NCI-H1930 (cell line): ENCODE measurements around the gene ACSF3.
"Not testable (repeated sequence)": the region's sequence is repeated elsewhere in the genome, so short reads cannot be mapped to it uniquely, and the experiment has no call there.

Experiments used
- DNase-seq, 2 experiments: peaks; one replicate each; lab custom pipeline; 2025; lab: John Stamatoyannopoulos, UW

The ACSF3 gene

DNA sequence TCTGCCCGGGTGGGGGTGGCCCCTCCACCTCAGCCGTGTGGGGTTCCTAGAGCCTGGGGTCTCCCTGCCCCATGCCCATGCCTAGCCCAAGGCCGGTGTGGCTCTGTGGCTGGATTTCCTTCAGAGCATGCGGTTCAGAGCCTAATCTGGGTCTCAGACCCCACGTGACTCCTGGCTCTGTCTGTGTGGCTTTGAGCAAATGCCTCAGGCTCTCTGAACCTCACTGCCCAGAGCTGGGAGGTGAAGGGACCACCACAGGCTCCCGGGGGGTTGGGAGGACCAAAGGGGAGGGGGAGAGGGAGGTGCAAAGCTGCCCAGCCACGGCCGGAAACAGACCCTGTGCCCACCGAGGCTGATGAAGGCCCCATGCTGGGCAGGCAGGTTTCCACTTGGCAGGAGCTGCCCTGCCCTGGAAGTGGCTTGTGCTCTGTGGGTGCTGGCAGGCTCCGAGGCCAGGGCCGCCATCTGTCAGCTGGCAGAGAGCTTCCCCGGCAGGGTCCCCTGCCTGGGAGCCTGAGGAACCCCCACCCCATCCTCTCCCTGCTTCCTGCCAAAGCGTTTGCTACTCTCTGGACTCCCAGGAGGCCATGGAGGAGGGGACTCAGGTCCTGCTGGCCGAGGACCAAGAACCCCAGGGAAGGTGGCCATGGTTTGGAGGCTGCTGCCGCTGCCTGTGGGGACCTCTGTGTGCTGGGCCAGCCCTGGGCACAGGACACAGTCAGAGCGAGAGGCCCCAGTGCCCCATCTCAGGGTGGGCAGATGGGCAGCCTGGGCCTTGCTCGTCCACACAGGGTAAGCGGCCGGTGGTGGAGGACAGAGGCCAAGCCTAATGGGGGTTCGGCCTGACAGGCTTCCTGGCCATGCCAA, 81.9 kb downstream of the ACSF3 start:
- no peak for DNase-seq

DNA sequence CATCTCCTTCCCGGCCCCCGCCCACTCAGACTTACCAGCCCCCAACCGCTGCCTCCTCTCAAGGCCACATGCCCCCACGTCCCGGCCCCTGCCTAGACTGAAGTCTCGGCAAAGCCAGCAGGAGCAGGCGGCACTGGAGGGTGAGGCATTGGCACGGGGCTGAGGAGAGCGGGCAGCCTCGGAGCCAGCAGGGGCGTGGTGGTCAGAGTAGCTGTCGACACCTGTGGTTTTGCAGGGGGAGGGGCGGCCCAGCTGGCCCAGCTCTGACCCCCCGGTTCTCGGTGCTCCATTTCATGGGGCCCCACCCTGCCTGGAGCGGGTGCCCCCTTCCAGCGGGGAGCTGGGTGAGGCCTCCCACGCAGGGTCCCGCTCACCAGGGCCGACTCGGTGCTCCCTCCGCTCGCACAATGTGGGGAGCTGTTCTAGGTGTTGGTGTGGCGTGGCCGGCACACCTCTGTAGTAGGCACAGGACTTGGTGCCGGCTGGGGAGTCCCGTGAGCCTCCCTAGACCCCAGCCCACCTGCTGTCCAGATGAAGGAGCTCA, 82.6 kb downstream of the ACSF3 start:
- no peak for DNase-seq

DNA sequence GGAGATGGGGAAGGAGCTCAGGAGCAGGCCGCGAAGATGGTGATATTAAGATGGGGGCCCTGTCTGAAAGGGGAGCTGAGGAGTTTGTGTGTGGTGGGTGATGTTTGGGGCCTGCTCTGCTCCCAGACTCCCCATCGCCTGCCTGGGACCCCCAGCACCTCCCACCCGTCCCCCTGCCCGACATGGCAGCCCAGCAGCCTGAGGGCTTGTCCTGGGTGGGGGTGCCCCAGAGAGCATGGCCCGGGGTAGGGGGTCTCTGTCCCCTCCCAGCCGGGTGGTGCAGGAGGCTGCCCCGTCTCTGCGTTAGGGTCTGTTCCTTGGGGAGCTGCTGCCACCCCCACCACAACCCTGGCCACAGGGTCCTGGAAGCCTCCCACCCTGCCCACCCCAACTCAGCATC, 83.1 kb downstream of the ACSF3 start:
- DNase-seq, result no peak

DNA sequence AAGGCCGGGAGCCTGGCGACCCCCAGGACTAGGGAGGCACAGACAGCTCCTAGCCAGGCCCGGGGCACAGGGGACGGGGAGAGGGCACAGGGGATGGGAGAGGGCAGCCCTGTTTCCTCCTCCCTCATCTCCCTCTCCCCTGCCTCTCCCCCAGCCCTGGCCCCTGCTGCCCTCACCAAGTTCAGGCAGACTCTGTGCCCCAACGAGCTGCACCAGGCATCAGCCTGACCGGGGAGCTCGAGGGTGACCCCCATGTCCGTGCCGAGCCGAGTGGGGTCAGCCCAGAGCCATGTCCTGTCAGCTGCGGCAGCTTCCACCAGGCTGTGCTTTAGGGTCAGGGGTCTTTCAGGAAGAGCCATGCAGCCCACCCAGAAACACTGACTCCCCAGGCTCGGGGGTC, 83.8 kb downstream of the ACSF3 start:
- no peak for DNase-seq

DNA sequence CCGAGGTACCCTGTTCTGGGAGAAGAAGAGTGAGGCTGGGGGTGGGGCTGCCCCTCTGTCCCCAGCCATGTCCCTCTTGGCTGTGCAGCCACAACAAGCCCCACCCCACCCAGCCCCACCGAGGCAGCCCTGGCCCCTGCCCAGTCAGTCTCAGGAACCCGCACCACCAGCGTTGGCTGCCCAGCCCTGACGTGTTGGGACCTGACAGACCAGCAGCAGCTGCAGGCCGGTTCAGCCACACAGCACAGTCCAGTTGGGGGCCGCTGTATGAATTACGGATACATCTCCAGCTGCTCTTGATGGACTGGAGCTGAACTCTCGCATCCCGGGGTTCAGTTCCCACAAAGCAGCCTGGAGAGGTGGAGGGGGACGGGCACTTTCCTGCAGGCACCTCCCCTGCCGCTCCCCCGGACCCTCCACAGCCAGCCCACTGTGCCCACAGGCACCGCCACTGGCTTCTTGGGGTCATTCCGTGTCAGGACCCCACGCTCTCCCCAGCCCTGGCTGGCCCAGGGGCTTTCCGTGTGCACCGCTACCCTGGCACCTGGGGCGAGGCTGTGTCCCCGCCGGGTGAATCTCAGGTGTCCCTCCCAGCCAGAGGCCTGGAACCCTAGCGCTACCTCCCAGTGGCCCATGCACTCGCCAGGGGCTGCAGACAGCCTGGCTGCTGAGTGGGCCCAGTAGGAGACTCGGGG, 84.9 kb downstream of the ACSF3 start:
- DNase-seq, result no peak

DNA sequence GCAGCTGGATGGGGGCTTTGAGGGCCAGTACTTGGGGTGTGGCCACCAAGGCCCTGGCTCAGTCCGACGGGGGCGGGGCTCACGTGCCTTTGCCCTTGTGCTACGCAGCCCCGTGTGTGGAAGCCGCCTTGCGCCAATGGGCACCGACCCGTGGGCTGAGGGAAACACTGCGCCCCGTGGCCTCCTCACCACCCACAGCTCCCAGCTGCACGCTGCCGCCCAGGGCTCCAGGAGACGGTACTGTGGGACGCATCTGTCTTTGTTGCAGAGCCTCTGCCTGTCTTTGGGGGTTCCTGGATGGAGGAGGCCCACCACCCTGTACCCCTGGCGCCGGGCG, 85.5 kb downstream of the ACSF3 start:
- no peak for DNase-seq

DNA sequence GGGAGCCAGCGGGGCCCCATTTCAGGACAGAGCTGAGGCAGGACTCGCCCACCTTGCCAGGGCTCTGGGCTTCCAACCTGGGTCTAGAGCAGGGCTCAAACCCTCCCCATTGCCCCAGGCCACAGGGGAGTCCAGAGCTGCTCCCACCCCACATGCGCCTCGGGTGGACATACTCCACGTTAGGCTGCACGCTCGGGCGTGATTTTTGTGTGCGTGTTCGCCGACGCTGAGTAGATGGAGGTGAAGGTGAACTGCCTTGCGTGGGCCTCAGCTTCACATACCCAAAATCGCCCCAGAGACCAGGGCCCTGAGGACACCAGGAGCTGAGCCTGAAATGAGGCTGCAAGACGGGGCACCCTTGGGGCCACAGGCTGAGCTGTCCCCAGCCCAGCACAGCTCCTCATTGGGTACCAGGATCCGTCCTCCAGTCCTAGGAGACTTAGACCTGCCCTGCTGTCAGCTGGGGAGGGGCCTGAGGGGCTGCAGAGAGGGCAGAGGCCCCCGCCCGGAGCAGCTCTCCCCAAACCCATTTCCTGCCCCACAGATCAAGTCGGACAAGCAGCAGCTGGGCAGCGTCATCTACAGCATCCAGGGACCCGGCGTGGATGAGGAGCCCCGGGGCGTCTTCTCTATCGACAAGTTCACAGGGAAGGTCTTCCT, 86.1 kb downstream of the ACSF3 start:
- no peak for DNase-seq

DNA sequence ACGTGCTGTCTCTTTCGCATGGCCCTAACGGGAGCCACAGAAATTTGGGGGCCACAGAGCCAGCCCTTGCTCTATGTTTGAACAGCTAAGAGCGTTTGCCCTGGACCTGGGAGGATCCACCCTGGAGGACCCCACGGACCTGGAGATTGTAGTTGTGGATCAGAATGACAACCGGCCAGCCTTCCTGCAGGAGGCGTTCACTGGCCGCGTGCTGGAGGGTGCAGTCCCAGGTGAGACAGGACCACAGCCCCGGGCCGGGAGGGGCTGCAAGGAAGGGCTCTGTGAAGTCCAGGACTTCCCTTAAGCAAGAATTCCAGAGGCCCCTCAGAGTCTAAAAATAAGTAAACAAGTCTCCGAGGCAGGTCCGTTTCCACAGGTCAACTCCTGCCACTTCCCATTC, 89.8 kb downstream of the ACSF3 start:
- DNase-seq, result no peak

DNA sequence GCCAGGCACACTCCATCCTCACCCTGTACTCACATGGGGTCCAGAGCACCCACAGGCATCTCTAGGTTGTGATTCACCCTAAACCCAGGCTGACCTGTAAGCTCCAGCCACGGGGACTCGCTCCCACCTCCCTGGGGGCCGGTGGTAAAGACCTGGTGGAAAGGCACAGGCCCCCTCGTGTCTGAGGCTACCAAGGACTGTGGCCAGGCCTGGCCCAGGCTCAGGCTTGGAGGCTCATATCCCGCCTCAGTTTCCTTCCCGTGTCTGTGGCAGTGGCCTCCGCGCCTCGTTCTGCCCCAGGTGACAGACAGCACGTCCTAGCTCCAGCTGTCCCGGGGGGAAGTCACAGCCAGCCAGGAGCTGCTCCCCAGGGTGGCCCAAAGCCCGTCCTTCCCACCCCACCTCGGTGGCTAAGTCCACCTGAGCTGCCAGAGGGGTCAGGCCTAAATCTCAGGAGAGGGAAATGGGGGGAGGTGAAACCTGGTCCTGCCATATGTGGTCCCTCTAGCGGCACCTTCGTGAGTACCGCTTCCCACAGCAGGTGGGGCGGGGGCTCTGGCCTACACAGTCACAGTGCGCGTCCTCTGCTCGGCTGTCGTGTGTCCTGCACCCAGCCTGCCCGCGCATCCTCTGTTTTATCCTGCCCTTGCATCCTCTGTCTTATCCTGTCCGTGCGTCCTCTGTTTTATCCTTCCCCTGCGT, 90.5 kb downstream of the ACSF3 start:
- no peak for DNase-seq

DNA sequence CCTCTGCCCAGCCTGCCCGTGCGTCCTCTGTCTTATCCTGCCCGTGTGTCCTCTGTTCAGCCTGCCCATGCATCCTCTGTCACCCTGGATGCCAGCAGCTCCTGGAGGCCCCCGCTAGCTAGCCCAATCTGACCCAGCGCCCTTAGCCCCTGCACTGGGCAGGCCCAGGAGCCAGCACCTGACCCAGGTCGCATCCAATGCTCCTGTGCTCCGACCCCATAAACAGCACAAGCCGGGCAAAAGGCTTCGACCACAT, 91.0 kb downstream of the ACSF3 start:
- no peak for DNase-seq

DNA sequence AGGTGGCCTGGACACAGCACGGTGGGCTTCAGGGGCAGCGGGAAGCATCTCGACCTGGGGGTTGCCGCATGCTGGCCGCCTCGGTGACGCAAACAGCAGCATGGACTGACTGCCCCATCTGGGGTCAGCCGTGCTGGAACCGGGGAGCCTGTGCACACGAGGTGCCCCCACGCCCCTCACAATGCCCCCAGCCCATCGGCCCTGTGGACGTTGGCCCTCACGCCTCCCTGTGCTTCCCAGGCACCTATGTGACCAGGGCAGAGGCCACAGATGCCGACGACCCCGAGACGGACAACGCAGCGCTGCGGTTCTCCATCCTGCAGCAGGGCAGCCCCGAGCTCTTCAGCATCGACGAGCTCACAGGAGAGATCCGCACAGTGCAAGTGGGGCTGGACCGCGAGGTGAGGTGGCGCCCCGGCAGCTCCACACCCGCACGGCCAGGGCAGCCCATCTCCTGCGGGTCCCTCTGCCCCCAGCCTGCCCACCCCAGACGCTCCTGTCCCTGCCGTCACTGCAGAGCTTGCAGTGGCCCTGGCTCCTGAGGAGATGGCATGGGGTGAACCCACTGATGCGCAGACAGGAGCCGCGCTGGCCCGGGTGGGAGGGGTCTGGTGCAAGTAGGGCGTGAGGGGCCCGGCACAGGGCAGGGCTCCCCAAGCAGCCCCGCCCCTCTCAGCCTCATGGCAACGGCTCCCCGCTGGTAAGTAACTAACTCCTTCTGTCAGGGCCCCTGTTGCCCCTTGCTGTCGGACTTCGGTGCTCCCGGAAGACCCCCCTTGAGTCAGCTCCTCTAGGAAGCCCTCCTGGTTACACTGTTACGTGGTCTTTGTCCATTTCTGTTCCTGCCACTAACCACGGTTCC, 91.5 kb downstream of the ACSF3 start:
- no peak for DNase-seq

DNA sequence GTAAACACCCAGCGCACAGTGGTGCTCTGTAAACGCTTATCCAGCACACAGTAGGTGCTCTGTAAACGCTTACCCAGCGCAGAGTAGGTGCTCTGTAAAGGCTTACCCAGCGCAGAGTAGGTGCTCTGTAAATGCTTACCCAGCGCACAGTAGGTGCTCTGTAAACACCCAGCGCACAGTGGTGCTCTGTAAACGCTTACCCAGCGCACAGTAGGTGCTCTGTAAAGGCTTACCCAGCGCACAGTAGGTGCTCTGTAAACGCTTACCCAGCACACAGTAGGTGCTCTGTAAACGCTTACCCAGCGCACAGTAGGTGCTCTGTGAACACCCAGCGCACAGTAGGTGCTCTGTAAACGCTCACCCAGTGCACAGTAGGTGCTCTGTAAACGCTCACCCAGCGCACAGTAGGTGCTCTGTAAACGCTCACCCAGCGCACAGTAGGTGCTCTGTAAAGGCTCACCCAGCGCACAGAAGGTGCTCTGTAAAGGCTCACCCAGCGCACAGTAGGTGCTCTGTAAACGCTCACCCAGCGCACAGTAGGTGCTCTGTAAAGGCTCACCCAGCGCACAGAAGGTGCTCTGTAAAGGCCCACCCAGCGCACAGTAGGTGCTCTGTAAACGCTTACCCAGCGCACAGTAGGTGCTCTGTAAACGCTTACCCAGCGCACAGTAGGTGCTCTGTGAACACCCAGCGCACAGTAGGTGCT, 92.4 kb downstream of the ACSF3 start:
- DNase-seq, result not testable (repeated sequence)

DNA sequence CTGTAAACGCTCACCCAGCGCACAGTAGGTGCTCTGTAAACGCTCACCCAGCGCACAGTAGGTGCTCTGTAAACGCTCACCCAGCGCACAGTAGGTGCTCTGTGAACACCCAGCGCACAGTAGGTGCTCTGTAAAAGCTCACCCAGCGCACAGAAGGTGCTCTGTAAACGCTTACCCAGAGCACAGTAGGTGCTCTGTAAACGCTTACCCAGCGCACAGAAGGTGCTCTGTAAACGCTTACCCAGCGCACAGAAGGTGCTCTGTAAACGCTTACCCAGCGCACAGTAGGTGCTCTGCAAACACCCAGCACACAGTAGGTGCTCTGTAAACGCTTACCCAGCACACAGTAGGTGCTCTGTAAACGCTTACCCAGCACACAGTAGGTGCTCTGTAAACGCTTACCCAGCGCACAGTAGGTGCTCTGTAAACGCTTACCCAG, 93.0 kb downstream of the ACSF3 start:
- not testable (repeated sequence) for DNase-seq

DNA sequence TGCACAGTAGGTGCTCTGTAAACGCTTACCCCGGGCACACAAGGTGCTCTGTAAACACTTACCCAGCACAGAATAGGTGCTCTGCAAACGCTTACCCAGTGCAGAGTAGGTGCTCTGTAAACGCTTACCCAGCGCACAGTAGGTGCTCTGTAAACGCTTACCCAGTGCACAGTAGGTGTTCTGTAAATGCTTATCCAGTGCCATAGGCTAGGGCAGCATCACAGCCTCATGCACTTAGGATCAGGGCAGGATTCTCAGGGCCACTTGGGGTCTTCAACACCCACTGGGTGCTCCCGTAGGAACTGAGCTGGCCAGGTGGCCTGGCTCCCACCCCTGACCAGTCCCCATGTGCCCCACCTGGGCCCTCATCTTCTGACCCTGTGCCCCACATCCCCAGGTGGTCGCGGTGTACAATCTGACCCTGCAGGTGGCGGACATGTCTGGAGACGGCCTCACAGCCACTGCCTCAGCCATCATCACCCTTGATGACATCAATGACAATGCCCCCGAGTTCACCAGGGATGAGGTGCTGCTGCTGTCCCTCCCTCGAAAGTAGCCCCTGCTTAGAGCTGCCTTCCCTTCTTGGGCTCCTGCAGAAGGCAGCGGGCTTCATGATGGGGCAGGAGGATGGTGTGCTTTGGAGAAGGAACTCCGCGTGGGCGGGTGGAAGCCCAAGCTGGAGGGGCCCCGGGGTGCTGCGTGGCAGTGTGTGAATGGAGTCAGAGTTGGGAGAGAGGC, 93.5 kb downstream of the ACSF3 start:
- DNase-seq, result no peak

DNA sequence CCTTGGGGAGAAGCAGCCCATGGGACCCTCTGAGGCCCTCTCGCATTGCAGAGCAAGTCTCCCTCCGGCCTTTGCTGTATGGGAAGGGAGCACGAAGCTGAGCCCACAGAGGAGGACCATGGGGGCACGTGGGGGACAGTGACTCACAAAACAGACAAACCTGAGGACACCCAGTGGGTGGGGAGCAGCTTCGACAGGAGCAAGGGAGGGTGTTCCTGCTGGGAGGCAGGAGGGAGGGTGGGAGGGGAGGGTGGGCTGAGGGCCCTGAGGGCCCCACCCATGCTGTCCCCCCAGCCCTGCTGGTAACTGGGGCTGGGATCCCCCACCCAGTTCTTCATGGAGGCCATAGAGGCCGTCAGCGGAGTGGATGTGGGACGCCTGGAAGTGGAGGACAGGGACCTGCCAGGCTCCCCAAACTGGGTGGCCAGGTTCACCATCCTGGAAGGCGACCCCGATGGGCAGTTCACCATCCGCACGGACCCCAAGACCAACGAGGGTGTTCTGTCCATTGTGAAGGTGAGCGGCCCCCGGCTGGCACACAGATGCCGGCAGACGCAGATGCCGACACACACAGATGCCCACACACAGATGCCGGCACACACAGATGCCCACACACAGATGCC, 94.2 kb downstream of the ACSF3 start:
- DNase-seq, result no peak

DNA sequence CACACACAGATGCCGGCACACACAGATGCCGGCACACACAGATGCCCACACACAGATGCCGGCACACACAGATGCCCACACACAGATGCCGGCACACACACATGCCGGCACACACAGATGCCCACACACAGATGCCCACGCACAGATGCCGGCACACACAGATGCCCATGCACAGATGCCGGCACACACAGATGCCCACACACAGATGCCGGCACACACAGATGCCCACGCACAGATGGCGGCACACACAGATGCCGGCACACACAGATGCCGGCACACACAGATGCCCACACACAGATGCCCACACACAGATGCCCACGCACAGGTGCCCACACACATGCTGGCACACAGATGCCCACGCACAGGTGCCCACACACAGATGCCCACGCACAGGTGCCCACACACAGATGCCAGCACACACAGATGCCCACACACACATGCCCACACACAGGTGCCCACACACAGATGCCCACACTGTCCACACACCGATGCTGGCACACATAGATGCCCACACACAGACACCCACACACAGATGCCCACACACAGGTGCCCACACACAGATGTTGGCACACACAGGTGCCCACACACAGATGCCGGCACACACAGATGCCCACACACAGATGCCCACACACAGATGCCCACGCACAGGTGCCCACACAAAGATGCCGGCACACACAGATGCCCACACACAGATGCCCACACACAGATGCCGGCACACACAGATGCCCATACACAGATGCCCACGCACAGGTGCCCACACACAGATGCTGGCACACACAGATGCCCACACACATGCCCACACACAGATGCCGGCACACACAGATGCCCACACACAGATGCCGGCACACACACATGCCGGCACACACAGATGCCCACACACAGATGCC, 95.1 kb downstream of the ACSF3 start:
- not testable (repeated sequence) for DNase-seq

DNA sequence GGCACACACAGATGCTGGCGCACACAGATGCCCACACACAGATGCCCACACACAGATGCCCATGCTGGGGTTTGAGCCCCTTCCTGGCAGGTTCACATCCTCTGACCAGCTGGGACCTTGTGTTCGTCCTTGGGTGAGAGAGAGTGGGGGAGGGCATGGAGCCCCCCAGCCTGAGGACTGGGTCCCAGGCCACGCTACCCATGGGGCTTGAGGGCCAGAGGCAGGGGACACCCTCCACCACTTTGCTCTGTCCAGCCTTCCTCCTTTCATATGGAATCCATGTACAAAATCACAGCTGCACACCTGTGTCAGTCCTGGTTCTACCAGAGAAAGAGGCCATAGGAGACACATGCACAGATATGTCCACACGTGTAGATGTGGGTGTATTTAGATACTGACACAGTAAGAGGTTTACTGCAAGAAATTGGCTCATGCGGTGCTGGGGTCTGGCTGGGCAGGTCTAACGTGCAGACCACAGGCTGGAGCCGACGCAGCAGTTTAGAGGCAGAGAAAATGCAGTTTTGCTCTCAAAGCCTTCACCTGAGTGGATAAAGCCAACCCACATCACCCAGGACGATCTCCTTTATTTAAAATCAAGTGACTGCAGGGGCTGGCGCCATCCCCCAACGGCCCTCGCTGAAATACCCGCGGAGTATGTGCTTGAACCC, 95.8 kb downstream of the ACSF3 start:
- no peak for DNase-seq
